ES-I3 (cell line): ENCODE results near the gene BTG1.
"Not testable (repeated sequence)": the region's sequence is repeated elsewhere in the genome, so short reads cannot be mapped to it uniquely, and the experiment has no call there.

Experiments
- H3K36me3 ChIP-seq: 2 replicates; pipeline ENCODE4 v1.6.1; 2013; ENCODE audit warnings: mild to moderate bottlenecking, low read length, control low read depth, moderate library complexity; ENCODE audit not compliant: insufficient read depth
- H3K4me1 ChIP-seq: 2 replicates; pipeline ENCODE4 v1.6.1; 2013; ENCODE audit warnings: mild to moderate bottlenecking, control low read depth, low read length; ENCODE audit not compliant: insufficient read depth
- H3K9ac ChIP-seq: 2 replicates; pipeline ENCODE4 v1.6.1; 2013; ENCODE audit warnings: low read depth, mild to moderate bottlenecking, low read length, moderate library complexity
- H3K9me3 ChIP-seq: 2 replicates; pipeline ENCODE4 v1.6.1; 2013; ENCODE audit warnings: mild to moderate bottlenecking, low read length, moderate library complexity; ENCODE audit not compliant: control insufficient read depth, insufficient read depth

Gene BTG1

GRCh38 chr12:92143258-92143657, 2.4 kb downstream of the BTG1 start:
- Histone ChIP-seq H3K4me1 (peaks cover 45% of the 10 kb centered on the region), H3K9ac (peak overlapping the region; percentile 83; the same call in 1 of the 2 replicates), H3K9me3 (no peaks in the 10 kb centered on the region), H3K36me3 (0 out of 2 replicates have a peak, but pooled peaks cover 3% of the 10 kb centered on the region)

GRCh38 chr12:92142251-92142926, 3.3 kb downstream of the BTG1 start:
- Histone ChIP-seq H3K9ac (peak overlapping the region; percentile 36; the same call in 1 of the 2 replicates), H3K36me3 (0 out of 2 replicates have a peak, but pooled peaks cover 3% of the 10 kb centered on the region), H3K4me1 (peaks cover 48% of the 10 kb centered on the region), H3K9me3 (no peaks in the 10 kb centered on the region)

- peak overlapping the region; percentile 36; the same call in 1 of the 2 replicates for H3K9ac ChIP-seq
- H3K36me3 ChIP-seq: 0 out of 2 replicates have a peak, but pooled peaks cover 3% of the 10 kb centered on the region
- peaks cover 55% of the 10 kb centered on the region for H3K4me1 ChIP-seq
- H3K9me3 ChIP-seq: no peaks in the 10 kb centered on the region
Measured at GRCh38 chr12:92141591-92142121, 4.0 kb downstream of the BTG1 start.

GRCh38 chr12:92140896-92141536, 4.6 kb downstream of the BTG1 start:
- Histone ChIP-seq H3K4me1 (peaks cover 60% of the 10 kb centered on the region), H3K36me3 (0 out of 2 replicates have a peak, but pooled peaks cover 3% of the 10 kb centered on the region), H3K9ac (peak overlapping the region; percentile 36), H3K9me3 (no peaks in the 10 kb centered on the region)

- Histone ChIP-seq H3K9ac (no peak overlapping the region), H3K4me1 (peaks cover 60% of the 10 kb centered on the region), H3K9me3 (no peaks in the 10 kb centered on the region), H3K36me3 (0 out of 2 replicates have a peak, but pooled peaks cover 3% of the 10 kb centered on the region)
Measured at GRCh38 chr12:92140156-92140555, 5.5 kb downstream of the BTG1 start.

- no peak overlapping the region for H3K9ac ChIP-seq
- 0 out of 2 replicates have a peak, but pooled peaks cover 3% of the 10 kb centered on the region for H3K36me3 ChIP-seq
- no peaks in the 10 kb centered on the region for H3K9me3 ChIP-seq
- H3K4me1 ChIP-seq: peaks cover 62% of the 10 kb centered on the region
Measured at GRCh38 chr12:92139634-92140150, 6.0 kb downstream of the BTG1 start.

- 0 out of 2 replicates have a peak, but pooled peaks cover 3% of the 10 kb centered on the region for H3K36me3 ChIP-seq
- H3K4me1 ChIP-seq: peaks cover 72% of the 10 kb centered on the region
- no peaks in the 10 kb centered on the region for H3K9me3 ChIP-seq
- no peak overlapping the region for H3K9ac ChIP-seq
Measured at GRCh38 chr12:92138626-92139025, 7.0 kb downstream of the BTG1 start.

- Histone ChIP-seq H3K9me3 (no peaks in the 10 kb centered on the region), H3K4me1 (peaks cover 69% of the 10 kb centered on the region), H3K9ac (no peak overlapping the region; the same call in 1 of the 2 replicates), H3K36me3 (0 out of 2 replicates have a peak, but pooled peaks cover 3% of the 10 kb centered on the region)
Measured at GRCh38 chr12:92138144-92138543, 7.5 kb downstream of the BTG1 start.

GRCh38 chr12:92136965-92137721, 8.5 kb downstream of the BTG1 start:
- Histone ChIP-seq H3K36me3 (no peaks in the 10 kb centered on the region), H3K4me1 (peaks cover 66% of the 10 kb centered on the region), H3K9me3 (no peaks in the 10 kb centered on the region), H3K9ac (no peak overlapping the region)

- no peak overlapping the region for H3K9ac ChIP-seq
Measured at GRCh38 chr12:92136026-92136730, 9.5 kb downstream of the BTG1 start.

GRCh38 chr12:92135541-92135940, 10.1 kb downstream of the BTG1 start:
- not testable (repeated sequence) for H3K9me3 ChIP-seq, H3K9ac ChIP-seq, H3K36me3 ChIP-seq
- peaks cover 52% of the 10 kb centered on the region for H3K4me1 ChIP-seq

More at GRCh38 chr12:92136026-92136730, 9.5 kb downstream of the BTG1 start:
- Histone ChIP-seq H3K4me1 (peaks cover 58% of the 10 kb centered on the region), H3K9me3 (no peaks in the 10 kb centered on the region), H3K36me3 (no peaks in the 10 kb centered on the region)

- peaks cover 48% of the 10 kb centered on the region for H3K4me1 ChIP-seq
- H3K9ac ChIP-seq: no peak overlapping the region
- H3K9me3 ChIP-seq: no peaks in the 10 kb centered on the region
- H3K36me3 ChIP-seq: no peaks in the 10 kb centered on the region
Measured at GRCh38 chr12:92134638-92135274, 10.9 kb downstream of the BTG1 start.
